ENCODE measurements around the gene KDM4B. TPM values are rescaled to one million over a fixed set of nuclear protein-coding genes. Genes with fewer than 3 reads are reported as not detected.

The KDM4B gene
- total and polyA plus RNA-seq, 12 donors, result 12.4 to 35.8 (median 30.3) TPM

- DNase-seq (no peak), ATAC-seq (peak in 3 of 8 donors; percentile 9 to 67 (median 15))
- peak overlapping the region in 5 of 10 donors; percentile 39 to 82 (median 61) for H3K27ac ChIP-seq
- intact Hi-C loops (cut with DNase I), result loop anchor here in 1 of 10 donors (5.0 kb wide), 1 partner anchor 43 kb away; no protein-coding TSS in a partner anchor
- H3K36me3 ChIP-seq, result peaks cover 0 to 38% (median 1%) of the 10 kb centered on the region in 9 donors
- TF ChIP-seq, protein P1, sequence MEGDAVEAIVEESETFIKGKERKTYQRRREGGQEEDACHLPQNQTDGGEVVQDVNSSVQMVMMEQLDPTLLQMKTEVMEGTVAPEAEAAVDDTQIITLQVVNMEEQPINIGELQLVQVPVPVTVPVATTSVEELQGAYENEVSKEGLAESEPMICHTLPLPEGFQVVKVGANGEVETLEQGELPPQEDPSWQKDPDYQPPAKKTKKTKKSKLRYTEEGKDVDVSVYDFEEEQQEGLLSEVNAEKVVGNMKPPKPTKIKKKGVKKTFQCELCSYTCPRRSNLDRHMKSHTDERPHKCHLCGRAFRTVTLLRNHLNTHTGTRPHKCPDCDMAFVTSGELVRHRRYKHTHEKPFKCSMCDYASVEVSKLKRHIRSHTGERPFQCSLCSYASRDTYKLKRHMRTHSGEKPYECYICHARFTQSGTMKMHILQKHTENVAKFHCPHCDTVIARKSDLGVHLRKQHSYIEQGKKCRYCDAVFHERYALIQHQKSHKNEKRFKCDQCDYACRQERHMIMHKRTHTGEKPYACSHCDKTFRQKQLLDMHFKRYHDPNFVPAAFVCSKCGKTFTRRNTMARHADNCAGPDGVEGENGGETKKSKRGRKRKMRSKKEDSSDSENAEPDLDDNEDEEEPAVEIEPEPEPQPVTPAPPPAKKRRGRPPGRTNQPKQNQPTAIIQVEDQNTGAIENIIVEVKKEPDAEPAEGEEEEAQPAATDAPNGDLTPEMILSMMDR (IDR thresholded peaks at IDR 0.05), result no peak
- H3K4me3 ChIP-seq, result no peak overlapping the region
- H3K4me1 ChIP-seq, result peaks cover 6 to 60% (median 46%) of the 10 kb centered on the region in 9 donors
- H3K9me3 ChIP-seq, result peaks cover 0 to 6% (median 3%) of the 10 kb centered on the region in 11 donors
- H3K27me3 ChIP-seq, result no peaks in the 10 kb centered on the region
- 92 to 93% methylated on average over 18 of the region's 18 CpGs for WGBS, 2 donors
Observed at GRCh38 chr19:5104871-5105351, 136.0 kb downstream of the KDM4B start.

- intact Hi-C loops (cut with DNase I), result loop anchor here in 1 of 10 donors (5.0 kb wide), 1 partner anchor 44 kb away; no protein-coding TSS in a partner anchor
- H3K27me3 ChIP-seq, result no peaks in the 10 kb centered on the region
- H3K27ac ChIP-seq, result no peak overlapping the region
- TF ChIP-seq, protein P1 (IDR thresholded peaks at IDR 0.05), result no peak
- WGBS, 2 donors, result 93% methylated on average over 23 of the region's 23 CpGs
- H3K36me3 ChIP-seq, result peaks cover 0 to 47% (median 7%) of the 10 kb centered on the region in 9 donors
- no peak for ATAC-seq
- H3K9me3 ChIP-seq, result no peaks in the 10 kb centered on the region
- DNase-seq, result no peak
- H3K4me1 ChIP-seq, result peaks cover 6 to 60% (median 46%) of the 10 kb centered on the region in 9 donors
- H3K4me3 ChIP-seq, result no peak overlapping the region
Observed at GRCh38 chr19:5106191-5106726, 137.3 kb downstream of the KDM4B start.

DNA sequence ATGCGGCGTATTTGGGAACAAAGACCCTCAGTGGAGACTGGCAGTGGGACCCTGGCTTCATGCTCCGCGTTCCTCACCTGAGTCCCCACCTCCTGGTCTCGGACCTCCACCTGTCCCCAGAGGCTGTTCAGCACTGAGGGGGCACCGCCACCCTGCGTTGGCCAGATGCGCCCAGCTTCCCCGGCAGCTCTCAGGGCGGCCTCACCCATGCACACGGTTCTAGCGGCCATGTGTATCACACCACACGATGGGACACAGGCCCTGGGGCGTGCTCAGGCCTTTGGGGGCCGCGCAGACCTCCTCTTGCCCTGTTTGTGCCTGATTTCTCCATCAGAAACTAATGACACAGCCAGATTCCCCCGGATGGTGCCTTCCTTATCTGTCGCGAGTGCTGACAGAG is 138.1 kb downstream of the KDM4B start:
- Histone ChIP-seq H3K27ac (peak overlapping the region in 6 of 10 donors; percentile 19 to 60 (median 21)), H3K9me3 (no peaks in the 10 kb centered on the region), H3K4me3 (no peak overlapping the region), H3K36me3 (peaks cover 0 to 54% (median 9%) of the 10 kb centered on the region in 9 donors), H3K27me3 (no peaks in the 10 kb centered on the region), H3K4me1 (peaks cover 6 to 60% (median 46%) of the 10 kb centered on the region in 9 donors)
- DNase-seq (no peak), ATAC-seq (no peak)
- WGBS, 2 donors, result 83 to 84% methylated on average over 19 of the region's 19 CpGs
- TF ChIP-seq, protein P1 (IDR thresholded peaks at IDR 0.05), result no peak
- intact Hi-C loops (cut with DNase I), result loop anchor here in 1 of 10 donors (5.0 kb wide), 1 partner anchor 45 kb away; no protein-coding TSS in a partner anchor

DNA sequence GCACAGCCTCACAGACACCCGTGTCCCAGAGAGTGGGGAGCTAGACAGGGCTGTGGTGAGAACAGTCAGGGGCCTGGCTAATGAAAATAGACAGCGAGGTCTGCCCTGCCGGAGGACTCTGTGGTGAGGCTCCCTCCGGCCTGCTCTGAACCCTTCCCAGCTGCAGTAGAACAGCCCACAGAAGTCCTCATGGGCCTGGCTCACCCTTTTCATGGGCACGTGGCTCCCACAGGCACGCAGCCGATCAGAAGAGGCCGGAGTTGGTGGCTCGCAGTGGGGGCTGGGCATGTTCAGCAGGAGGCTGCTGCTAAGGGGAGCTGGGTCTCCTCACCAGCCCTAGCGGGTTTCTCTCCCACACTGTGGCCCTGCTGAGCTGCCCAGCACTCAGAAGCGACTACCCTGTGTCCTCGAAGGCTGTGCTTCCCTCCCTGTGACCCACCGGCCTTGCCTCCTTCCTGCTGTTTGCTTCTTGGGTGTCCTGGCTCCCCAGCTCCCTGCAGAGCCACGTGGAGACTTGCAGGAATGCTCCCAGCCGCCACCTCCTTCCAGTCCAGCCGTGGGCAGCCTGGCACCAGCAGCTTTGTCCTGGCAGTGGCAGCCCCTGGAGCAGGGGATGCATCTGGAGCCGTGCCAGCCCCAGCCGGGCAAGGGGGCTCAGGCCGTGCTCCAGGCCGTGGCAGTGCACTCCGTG is 138.7 kb downstream of the KDM4B start:
- H3K4me3 ChIP-seq, result no peak overlapping the region
- no peaks in the 10 kb centered on the region for H3K9me3 ChIP-seq
- H3K36me3 ChIP-seq, result peaks cover 0 to 60% (median 13%) of the 10 kb centered on the region in 9 donors
- intact Hi-C loops (cut with DNase I), result loop anchor here in 1 of 10 donors (5.0 kb wide), 1 partner anchor 45 kb away; no protein-coding TSS in a partner anchor
- 55 to 72% methylated on average over 21 of the region's 21 CpGs for WGBS, 2 donors
- peak in 1 of 2 donors; percentile 53 for DNase-seq
- peaks cover 6 to 54% (median 43%) of the 10 kb centered on the region in 9 donors for H3K4me1 ChIP-seq
- H3K27me3 ChIP-seq, result no peaks in the 10 kb centered on the region
- TF ChIP-seq, protein P1 (IDR thresholded peaks at IDR 0.05), result no peak
- peak overlapping the region in 7 of 10 donors; percentile 19 to 60 (median 22) for H3K27ac ChIP-seq
- ATAC-seq, result peak; percentile 24 to 60 (median 36)

All from heart right ventricle (tissue), 16 donors.